HL-60/S4 treated with phorbol 12-myristate 13-acetate at 8.2 ng/mL for 4 days and 3 days (cell line): ENCODE measurements around the gene RPTOR.
"Not testable (repeated sequence)": the region's sequence is repeated elsewhere in the genome, so short reads cannot be mapped to it uniquely, and the experiment has no call there.

Experiments
- in situ Hi-C: fragments of 300-500 bp; cut with MboI; formaldehyde crosslinking; loops from 2 replicates; pipeline ENCODE4 v1.15.0; 2022; ENCODE audit warnings: low sequenced_read_pairs

Gene RPTOR

DNA sequence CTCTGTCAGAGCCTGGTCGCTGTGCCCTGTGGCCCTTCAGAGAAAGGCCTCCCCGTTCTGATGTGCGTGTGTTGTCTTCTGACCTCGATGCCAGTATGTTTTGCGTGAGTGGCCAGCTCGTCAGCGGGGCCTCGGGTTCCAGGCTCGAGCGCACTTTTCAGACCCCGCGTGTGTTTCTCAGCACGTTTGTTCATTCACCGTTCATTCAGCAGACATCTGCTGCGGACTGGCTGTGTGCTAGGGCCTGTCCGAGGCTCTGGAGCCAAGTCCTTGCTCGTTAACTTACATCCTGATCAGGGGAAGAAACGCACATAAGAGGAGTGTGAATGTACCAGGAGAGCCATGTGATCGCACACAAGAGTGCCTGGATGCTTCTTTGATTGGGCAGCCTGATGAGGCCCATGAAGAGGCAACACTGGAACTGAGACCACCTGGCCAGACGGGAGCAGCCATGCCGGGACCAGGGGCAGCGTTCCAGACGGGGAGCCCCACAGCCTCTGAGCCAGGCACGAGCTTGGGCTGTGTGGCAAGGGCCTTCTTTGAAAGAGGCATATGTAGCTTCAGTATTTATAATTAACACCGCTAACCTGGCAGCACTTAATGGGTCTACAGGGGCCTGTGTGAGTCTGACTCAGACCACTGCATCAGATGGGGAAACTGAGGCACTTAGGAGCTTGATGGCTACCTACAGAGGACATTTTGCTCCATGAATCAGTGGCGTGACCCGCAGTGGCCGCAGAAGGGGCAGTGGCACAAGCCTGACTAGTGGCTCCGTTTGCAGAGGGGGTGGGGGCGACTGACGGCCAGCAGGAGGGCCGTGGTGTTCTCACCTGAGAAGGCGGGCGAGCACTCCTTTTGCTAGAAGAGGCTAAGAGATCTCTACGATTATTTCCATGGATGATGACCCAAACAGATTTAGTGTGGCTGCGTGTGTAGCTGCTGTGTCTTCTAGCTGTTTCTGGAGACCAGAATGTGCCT is 259.1 kb downstream of the RPTOR start:
- in situ Hi-C loops: no loop called here

GRCh38 chr17:80804466-80804865 is 259.8 kb downstream of the RPTOR start:
- in situ Hi-C loops: no loop called here

GRCh38 chr17:80805032-80805751 is 260.6 kb downstream of the RPTOR start:
- in situ Hi-C loops: no loop called here

GRCh38 chr17:80807014-80807413 is 262.4 kb downstream of the RPTOR start:
- in situ Hi-C loops: no loop called here

DNA sequence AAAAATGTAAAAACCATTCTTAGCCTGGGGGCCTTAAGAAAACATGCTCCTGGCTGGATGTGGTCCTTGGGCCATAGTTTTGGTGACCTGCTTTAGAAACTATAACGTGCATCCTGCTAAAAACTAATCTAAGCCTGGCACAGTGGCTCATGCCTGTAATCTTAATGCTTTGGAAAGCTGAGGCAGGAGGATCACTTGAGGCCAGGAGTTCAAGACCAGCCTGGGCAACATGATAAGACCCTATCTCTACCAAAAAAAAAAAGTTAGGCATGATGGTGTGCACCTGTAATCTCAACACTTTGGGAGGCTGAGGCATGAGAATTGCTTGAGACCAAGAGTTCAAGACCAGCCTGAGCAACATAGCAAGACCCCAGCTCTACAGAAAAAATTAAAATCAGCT is 263.2 kb downstream of the RPTOR start:
- in situ Hi-C loops: no loop called here

DNA sequence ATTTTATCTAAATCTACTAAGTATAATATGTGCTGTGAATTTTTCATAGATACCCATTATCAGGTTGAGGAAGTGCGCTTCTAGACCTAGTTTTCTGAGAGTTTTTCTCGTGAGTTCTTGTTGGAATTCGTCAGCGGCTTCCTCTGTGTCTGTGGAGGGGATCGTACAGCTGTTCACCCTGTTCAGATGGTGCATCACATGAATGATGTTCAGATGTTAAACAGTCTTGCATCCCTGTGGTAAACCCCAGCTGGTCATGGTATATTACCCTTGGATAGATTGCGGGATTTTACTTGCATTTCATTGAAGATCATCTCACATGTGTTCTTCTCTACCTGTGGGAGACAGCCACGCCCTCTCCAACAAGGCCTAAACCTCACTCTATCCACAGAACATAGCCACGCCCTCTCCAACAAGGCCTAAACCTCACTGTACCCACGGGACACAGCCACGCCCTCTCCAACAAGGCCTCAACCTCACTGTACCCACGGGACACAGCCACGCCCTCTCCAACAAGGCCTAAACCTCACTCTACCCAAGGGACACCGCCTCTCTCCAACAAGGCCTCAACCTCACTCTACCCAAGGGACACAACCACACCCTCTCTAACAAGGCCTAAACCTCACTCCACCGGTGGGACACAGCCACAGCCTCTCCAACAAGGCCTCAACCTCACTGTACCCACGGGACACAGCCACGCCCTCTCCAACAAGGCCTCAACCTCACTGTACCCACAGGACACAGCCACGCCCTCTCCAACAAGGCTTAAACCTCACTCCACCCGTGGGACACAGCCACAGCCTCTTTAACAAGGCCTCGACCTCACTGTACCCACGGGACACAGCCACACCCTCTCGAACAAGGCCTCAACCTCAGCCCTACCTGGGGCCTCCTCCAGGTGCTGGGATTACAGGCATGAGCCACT is 266.8 kb downstream of the RPTOR start:
- in situ Hi-C loops: no loop called here

- in situ Hi-C loops: no loop called here
Measured at GRCh38 chr17:80812362-80813088, 267.9 kb downstream of the RPTOR start.

DNA sequence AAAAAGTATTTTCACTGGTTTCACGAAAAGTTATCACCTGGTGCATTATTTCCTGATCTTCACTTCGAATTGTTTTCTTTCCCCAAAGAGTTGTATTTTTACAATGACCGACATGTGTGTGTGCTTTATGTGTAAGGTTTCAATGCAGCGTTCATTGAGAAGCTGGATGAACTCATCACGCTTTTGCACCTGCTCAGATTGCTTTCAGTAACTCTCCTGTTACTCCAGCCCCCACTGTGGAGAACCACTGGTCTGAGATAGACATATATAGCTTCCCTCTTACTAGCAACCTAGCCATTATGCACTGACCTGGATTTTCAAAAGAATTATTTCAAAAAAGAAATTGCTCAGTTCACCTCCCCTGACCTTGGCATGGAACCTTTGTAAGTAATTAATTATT is 268.7 kb downstream of the RPTOR start:
- in situ Hi-C loops: no loop called here

- in situ Hi-C loops: no loop called here
Measured at GRCh38 chr17:80814491-80814890, 269.9 kb downstream of the RPTOR start.

DNA sequence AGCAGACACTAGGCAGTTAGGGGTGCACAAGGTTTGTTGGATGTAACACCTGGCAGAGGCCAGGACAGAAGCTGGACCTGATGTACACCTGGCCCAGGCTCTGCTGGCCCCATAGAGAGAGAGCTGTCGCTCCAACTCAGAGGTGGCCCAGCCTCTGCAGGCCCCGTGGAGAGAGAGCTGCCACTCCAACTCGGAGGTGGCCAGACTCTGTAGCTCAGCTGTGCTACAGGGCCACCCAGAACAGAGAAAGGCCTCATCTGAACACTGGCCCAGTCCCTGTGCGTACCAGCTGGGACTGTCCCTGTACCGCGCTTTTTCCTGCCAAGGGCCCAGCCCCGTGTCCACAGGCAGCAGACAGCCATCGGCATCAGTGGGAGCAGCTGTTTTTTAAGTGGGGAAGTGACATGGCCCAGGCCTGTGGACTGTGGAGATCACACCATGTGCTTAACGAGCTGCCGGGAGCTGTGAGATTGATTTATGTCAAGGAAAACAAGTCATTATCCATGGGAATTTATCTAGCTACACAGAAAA is 270.6 kb downstream of the RPTOR start:
- in situ Hi-C loops: no loop called here

- in situ Hi-C loops: not testable (repeated sequence)
Measured at GRCh38 chr17:80815718-80816117, 271.1 kb downstream of the RPTOR start.

GRCh38 chr17:80816241-80817103 is 271.8 kb downstream of the RPTOR start:
- in situ Hi-C loops: no loop called here

- in situ Hi-C loops: no loop called here
Measured at GRCh38 chr17:80817321-80817845, 272.7 kb downstream of the RPTOR start.

GRCh38 chr17:80817861-80818260 is 273.2 kb downstream of the RPTOR start:
- in situ Hi-C loops: no loop called here

DNA sequence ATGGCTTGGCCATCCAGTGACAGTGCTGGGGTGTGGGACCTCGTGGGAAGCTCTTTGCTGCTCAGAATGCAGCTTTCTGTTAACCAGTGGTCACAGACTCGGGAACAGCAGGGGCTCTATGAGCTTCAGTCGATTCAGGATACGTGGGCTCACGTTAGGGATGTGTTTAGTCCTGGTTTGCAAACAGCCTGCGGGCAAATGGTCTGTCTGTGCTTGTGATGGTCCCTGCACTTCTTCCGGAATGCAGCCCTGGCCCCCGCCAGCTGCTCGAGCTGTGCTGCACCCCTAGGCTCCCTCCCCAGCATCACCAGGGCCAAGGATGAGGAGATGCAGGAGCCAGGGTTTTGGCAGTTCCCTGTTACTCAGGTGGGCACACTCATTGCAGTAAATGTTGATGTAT is 274.2 kb downstream of the RPTOR start:
- in situ Hi-C loops: no loop called here

DNA sequence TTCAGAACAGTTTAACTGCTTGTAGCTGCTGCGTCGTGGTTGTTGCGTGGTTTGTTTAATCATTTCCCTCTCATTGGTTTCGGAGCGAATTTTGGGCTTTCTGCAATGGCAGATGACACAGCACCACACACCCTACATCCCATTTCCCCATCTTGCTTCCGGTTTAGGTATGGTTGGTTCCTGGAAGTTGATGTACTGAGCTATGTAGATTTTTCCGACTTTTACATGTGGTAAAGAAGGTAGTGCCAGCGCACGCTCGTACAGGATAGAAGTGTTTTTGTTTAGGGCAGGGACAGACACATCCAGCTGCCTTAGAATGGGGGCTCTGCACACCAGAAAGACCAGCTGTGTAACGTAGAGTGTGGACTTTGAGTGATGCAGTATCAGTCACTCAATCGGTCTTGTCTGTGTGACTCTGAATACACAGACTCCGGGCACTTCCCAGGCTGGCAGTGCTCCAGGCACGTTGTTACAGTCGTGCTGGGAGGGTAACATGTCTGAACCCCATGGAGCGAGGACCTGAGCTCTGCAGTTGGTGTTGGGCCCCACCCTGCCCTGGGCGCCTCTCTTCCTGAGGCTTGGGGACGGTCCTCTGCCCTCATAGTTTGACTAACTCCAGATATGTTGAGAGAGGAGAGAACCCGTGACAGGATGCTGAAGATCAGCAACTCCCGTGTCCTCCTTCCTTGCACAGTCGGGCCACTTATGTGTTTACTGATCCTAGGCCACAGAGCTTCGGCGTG is 275.0 kb downstream of the RPTOR start:
- in situ Hi-C loops: no loop called here

DNA sequence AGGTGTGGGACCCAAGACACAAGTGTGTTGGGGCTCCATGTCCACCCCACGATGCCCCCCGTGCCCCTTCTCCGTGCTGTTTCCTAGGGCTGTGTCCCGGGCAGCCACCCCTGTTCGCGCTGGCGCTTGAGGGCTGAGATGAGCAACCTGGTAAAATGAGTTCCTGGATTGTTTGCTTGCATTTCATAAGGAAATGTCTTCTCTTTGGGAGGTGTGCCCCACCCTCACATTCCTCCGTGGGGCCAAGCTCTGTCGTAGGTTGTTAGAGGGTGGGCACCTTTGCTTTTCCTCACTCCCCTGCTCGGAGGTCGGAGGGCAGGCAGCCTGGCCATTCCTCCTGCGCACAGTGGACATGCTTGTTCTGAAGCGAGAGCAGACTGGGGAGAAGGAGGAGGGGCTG is 275.7 kb downstream of the RPTOR start:
- in situ Hi-C loops: no loop called here

DNA sequence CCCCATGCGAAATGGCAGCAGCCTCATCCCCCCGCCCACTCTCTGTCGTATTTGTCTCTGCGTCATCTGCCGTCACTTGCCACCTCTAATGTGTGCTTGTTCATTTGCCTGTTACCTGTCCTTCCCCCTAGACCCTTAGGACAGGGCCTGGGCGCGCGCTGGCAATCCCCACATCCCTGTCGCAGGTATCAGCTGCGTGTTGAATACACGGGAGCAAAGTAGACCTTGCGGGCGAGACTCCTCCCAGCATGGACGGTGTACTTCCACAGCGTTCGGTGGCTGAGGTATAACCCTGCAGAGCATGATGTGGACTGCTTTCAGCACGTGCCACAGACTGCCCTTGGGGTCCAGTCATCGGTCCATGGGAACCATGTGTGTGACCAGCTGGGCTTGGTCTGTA is 276.9 kb downstream of the RPTOR start:
- in situ Hi-C loops: no loop called here
